Measurements from ENCODE around the gene TCL1A.
"Not testable (repeated sequence)": the region's sequence is repeated elsewhere in the genome, so short reads cannot be mapped to it uniquely, and the experiment has no call there.

TCL1A gene

GRCh38 chr14:95730126-95730525 is 16.2 kb upstream of the TCL1A start:
- Histone ChIP-seq H3K4me2 (ENCODE audit: insufficient read depth, low read length, poor library complexity, severe bottlenecking) (no peak overlapping the region), H3K9me3 (replicated peaks in 1 of 2; ENCODE audit: control insufficient read depth in 2 of 2, insufficient read depth in 1 of 2, low read depth in 1 of 2, low read length in 2 of 2) (no peaks in the 10 kb centered on the region), H2AK5ac (ENCODE audit: low read depth, low read length) (no peak overlapping the region), H2BK15ac (ENCODE audit: low read length) (no peak overlapping the region), H3K27ac (replicated peaks; ENCODE audit: low read length) (no peak overlapping the region), H2AFZ (ENCODE audit: low read length) (no peak overlapping the region), H3K27me3 (ENCODE audit: control insufficient read depth in 3 of 3, insufficient read depth in 3 of 3, low read depth in 1 of 3, low read length in 3 of 3) (no peaks in the 10 kb centered on the region), H3K4ac (ENCODE audit: low read length) (no peak overlapping the region), H3K4me1 (ENCODE audit: control insufficient read depth in 2 of 2, insufficient read depth in 1 of 2, low read depth in 1 of 2, low read length in 2 of 2) (no peaks in the 10 kb centered on the region), H3K23ac (ENCODE audit: low read depth, low read length, poor library complexity) (no peak overlapping the region), H2BK5ac (ENCODE audit: low read length) (no peak overlapping the region), H2BK120ac (ENCODE audit: low read depth, low read length) (no peak overlapping the region), H4K8ac (ENCODE audit: low read depth, low read length) (no peak overlapping the region), H2BK12ac (ENCODE audit: low read length) (no peak overlapping the region), H3K36me3 (replicated peaks in 1 of 2; ENCODE audit: control insufficient read depth in 2 of 2, insufficient read depth in 2 of 2, low read length in 2 of 2) (no peaks in the 10 kb centered on the region), H3K79me1 (ENCODE audit: low read depth, low read length) (no peaks in the 10 kb centered on the region), H3K4me3 (ENCODE audit: low read length in 2 of 2) (no peak overlapping the region), H3K18ac (ENCODE audit: low read length) (no peak overlapping the region), H4K91ac (ENCODE audit: low read depth, low read length, poor library complexity) (no peak overlapping the region), H3K9ac (ENCODE audit: low read depth, low read length, poor library complexity) (no peak overlapping the region), H3K14ac (ENCODE audit: low read length) (no peak overlapping the region)
- 100% methylated on average over 2 of the region's 5 CpGs; no CpG with 5 or more reads in 1 of the 2 donors for WGBS, 2 donors (ENCODE audit: extremely low coverage in 2 of 2, insufficient read length in 2 of 2, insufficient replicate concordance in 1 of 2)
- DNase-seq (ENCODE audit: low spot score): no peak

DNA sequence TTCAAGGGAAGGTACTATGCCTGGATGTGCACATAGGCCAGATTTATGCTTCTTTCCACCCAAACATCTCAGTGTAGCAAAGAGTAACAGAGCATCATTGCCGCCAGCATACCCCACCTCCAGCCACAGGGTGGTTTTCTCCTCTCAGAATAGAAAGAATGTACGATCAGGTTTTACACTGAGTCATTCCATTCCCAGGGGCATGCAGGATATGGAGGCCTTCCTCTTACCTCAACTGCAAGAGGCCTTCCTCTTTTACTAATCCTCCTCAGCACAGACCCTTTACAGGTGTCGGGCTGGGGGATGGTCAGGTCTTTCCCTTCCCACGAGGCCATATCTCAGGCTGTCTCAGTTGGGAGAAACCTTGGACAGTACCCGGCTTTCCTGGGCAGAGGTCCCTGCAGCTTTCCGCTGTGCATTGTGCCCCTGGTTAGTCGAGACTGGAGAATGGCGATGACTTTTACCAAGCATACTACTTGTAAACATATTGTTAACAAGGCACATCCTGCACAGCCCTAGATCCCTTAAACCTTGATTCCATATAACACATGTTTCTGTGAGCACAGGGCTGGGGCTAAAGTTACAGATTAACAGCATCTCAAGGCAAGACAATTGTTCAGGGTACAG is 15.6 kb upstream of the TCL1A start:
- not testable (repeated sequence) for H2AK5ac ChIP-seq (ENCODE audit: low read depth, low read length); H3K27ac ChIP-seq (replicated peaks; ENCODE audit: low read length); H2BK12ac ChIP-seq (ENCODE audit: low read length); H3K4me3 ChIP-seq (ENCODE audit: low read length in 2 of 2); H3K36me3 ChIP-seq (replicated peaks in 1 of 2; ENCODE audit: control insufficient read depth in 2 of 2, insufficient read depth in 2 of 2, low read length in 2 of 2); H3K9me3 ChIP-seq (replicated peaks in 1 of 2; ENCODE audit: control insufficient read depth in 2 of 2, insufficient read depth in 1 of 2, low read depth in 1 of 2, low read length in 2 of 2); H2BK15ac ChIP-seq (ENCODE audit: low read length); H3K27me3 ChIP-seq (ENCODE audit: control insufficient read depth in 3 of 3, insufficient read depth in 3 of 3, low read depth in 1 of 3, low read length in 3 of 3); H3K4me1 ChIP-seq (ENCODE audit: control insufficient read depth in 2 of 2, insufficient read depth in 1 of 2, low read depth in 1 of 2, low read length in 2 of 2); H3K9ac ChIP-seq (ENCODE audit: low read depth, low read length, poor library complexity); DNase-seq (ENCODE audit: low spot score); H2AFZ ChIP-seq (ENCODE audit: low read length); H3K4ac ChIP-seq (ENCODE audit: low read length); H2BK5ac ChIP-seq (ENCODE audit: low read length); H3K79me1 ChIP-seq (ENCODE audit: low read depth, low read length); H2BK120ac ChIP-seq (ENCODE audit: low read depth, low read length); H4K91ac ChIP-seq (ENCODE audit: low read depth, low read length, poor library complexity); H3K4me2 ChIP-seq (ENCODE audit: insufficient read depth, low read length, poor library complexity, severe bottlenecking); H3K18ac ChIP-seq (ENCODE audit: low read length); H4K8ac ChIP-seq (ENCODE audit: low read depth, low read length); H3K23ac ChIP-seq (ENCODE audit: low read depth, low read length, poor library complexity); H3K14ac ChIP-seq (ENCODE audit: low read length)
- no CpG with 5 or more reads among the region's 8 CpGs for WGBS, 2 donors (ENCODE audit: extremely low coverage in 2 of 2, insufficient read length in 2 of 2, insufficient replicate concordance in 1 of 2)

DNA sequence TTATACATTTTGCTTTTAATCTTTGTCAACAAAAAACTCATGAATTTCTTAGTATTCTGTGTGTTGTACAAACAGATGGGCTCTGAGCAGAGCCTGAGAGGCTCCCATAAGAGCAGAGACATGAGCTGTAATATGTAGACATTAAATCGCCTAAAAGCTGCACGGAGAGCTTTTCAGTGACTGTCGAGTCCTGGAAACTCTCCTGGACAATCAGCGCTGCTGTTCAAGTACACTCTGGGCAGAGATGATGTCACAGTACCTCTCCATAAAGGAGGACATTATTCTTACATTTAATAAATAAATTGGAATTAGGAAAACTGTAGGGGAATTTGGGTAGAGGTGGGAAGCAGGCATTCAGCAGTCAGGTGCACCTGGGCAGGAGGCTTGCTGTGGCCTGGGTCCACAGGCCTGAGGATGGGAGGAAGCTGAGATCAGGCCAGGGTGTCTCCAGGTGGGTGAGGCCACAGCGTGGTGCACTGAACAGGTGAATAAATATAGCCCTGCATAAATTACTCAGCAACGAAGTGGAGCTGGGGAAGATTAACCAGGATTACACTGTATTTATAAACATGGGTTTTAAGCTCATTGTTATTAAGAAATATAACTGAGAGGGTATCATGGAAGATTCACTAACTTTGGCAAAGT is 13.3 kb upstream of the TCL1A start:
- no peaks in the 10 kb centered on the region for H3K79me1 ChIP-seq (ENCODE audit: low read depth, low read length)
- no peak overlapping the region for H4K91ac ChIP-seq (ENCODE audit: low read depth, low read length, poor library complexity)
- H3K36me3 ChIP-seq (replicated peaks in 1 of 2; ENCODE audit: control insufficient read depth in 2 of 2, insufficient read depth in 2 of 2, low read length in 2 of 2): no peaks in the 10 kb centered on the region
- H3K9ac ChIP-seq (ENCODE audit: low read depth, low read length, poor library complexity): no peak overlapping the region
- WGBS, 2 donors (ENCODE audit: extremely low coverage in 2 of 2, insufficient read length in 2 of 2, insufficient replicate concordance in 1 of 2): no CpG with 5 or more reads among the region's 6 CpGs
- H3K27me3 ChIP-seq (ENCODE audit: control insufficient read depth in 3 of 3, insufficient read depth in 3 of 3, low read depth in 1 of 3, low read length in 3 of 3): no peaks in the 10 kb centered on the region
- H2BK15ac ChIP-seq (ENCODE audit: low read length): no peak overlapping the region
- no peak for DNase-seq (ENCODE audit: low spot score)
- no peak overlapping the region for H3K4me3 ChIP-seq (ENCODE audit: low read length in 2 of 2)
- H3K4ac ChIP-seq (ENCODE audit: low read length): no peak overlapping the region
- no peak overlapping the region for H2BK5ac ChIP-seq (ENCODE audit: low read length)
- no peak overlapping the region for H2BK12ac ChIP-seq (ENCODE audit: low read length)
- no peak overlapping the region for H3K14ac ChIP-seq (ENCODE audit: low read length)
- H4K8ac ChIP-seq (ENCODE audit: low read depth, low read length): no peak overlapping the region
- no peak overlapping the region for H2AK5ac ChIP-seq (ENCODE audit: low read depth, low read length)
- H3K27ac ChIP-seq (replicated peaks; ENCODE audit: low read length): no peak overlapping the region
- no peaks in the 10 kb centered on the region for H3K4me1 ChIP-seq (ENCODE audit: control insufficient read depth in 2 of 2, insufficient read depth in 1 of 2, low read depth in 1 of 2, low read length in 2 of 2)
- H3K4me2 ChIP-seq (ENCODE audit: insufficient read depth, low read length, poor library complexity, severe bottlenecking): no peak overlapping the region
- no peak overlapping the region for H2AFZ ChIP-seq (ENCODE audit: low read length)
- H3K9me3 ChIP-seq (replicated peaks in 1 of 2; ENCODE audit: control insufficient read depth in 2 of 2, insufficient read depth in 1 of 2, low read depth in 1 of 2, low read length in 2 of 2): no peaks in the 10 kb centered on the region
- no peak overlapping the region for H3K23ac ChIP-seq (ENCODE audit: low read depth, low read length, poor library complexity)
- H2BK120ac ChIP-seq (ENCODE audit: low read depth, low read length): no peak overlapping the region
- no peak overlapping the region for H3K18ac ChIP-seq (ENCODE audit: low read length)

DNA sequence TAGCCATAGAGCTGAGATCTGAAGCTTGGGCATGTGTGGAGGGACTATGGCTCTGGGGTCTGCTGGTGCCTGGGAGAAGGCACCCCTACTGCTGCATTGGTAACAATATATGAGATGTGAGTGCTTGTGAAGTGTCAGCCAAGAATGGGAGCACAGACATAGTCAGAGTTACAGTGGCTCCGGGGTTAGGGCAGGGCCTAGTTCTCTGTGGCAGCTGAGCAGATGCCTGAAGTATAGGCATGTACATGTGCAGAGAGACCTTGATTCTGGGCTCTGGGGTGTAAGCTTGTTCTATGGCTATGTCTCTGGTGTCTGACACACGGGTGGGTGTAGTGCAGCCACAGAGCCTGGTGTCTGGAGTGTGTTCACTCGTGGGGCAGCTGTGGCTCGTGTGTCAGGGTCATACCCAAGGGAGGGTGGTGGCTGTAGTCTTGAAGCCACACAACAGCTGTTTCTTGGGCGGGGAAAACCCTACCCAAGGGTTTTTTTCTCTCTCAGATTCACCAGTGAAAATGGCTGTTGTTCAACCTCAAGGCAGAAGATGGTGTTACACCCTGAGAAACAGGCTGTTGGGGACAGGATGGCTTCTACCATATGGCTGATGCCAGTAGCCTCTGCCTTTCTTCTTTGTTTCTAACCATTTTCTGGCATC is 11.9 kb upstream of the TCL1A start:
- H3K14ac ChIP-seq (ENCODE audit: low read length): no peak overlapping the region
- H3K4me2 ChIP-seq (ENCODE audit: insufficient read depth, low read length, poor library complexity, severe bottlenecking): no peak overlapping the region
- no peak overlapping the region for H4K8ac ChIP-seq (ENCODE audit: low read depth, low read length)
- no peak overlapping the region for H2BK120ac ChIP-seq (ENCODE audit: low read depth, low read length)
- H3K18ac ChIP-seq (ENCODE audit: low read length): no peak overlapping the region
- H2BK12ac ChIP-seq (ENCODE audit: low read length): no peak overlapping the region
- H3K4me1 ChIP-seq (ENCODE audit: control insufficient read depth in 2 of 2, insufficient read depth in 1 of 2, low read depth in 1 of 2, low read length in 2 of 2): no peaks in the 10 kb centered on the region
- H4K91ac ChIP-seq (ENCODE audit: low read depth, low read length, poor library complexity): no peak overlapping the region
- no peak overlapping the region for H3K9ac ChIP-seq (ENCODE audit: low read depth, low read length, poor library complexity)
- no peak overlapping the region for H3K23ac ChIP-seq (ENCODE audit: low read depth, low read length, poor library complexity)
- DNase-seq (ENCODE audit: low spot score): no peak
- H3K9me3 ChIP-seq (replicated peaks in 1 of 2; ENCODE audit: control insufficient read depth in 2 of 2, insufficient read depth in 1 of 2, low read depth in 1 of 2, low read length in 2 of 2): no peaks in the 10 kb centered on the region
- H2AK5ac ChIP-seq (ENCODE audit: low read depth, low read length): no peak overlapping the region
- WGBS, 2 donors (ENCODE audit: extremely low coverage in 2 of 2, insufficient read length in 2 of 2, insufficient replicate concordance in 1 of 2): no CpG with 5 or more reads among the region's 5 CpGs
- no peak overlapping the region for H2BK5ac ChIP-seq (ENCODE audit: low read length)
- no peaks in the 10 kb centered on the region for H3K79me1 ChIP-seq (ENCODE audit: low read depth, low read length)
- H3K4ac ChIP-seq (ENCODE audit: low read length): no peak overlapping the region
- no peak overlapping the region for H3K27ac ChIP-seq (replicated peaks; ENCODE audit: low read length)
- H3K27me3 ChIP-seq (ENCODE audit: control insufficient read depth in 3 of 3, insufficient read depth in 3 of 3, low read depth in 1 of 3, low read length in 3 of 3): no peaks in the 10 kb centered on the region
- no peak overlapping the region for H2BK15ac ChIP-seq (ENCODE audit: low read length)
- H3K4me3 ChIP-seq (ENCODE audit: low read length in 2 of 2): no peak overlapping the region
- no peak overlapping the region for H2AFZ ChIP-seq (ENCODE audit: low read length)
- no peaks in the 10 kb centered on the region for H3K36me3 ChIP-seq (replicated peaks in 1 of 2; ENCODE audit: control insufficient read depth in 2 of 2, insufficient read depth in 2 of 2, low read length in 2 of 2)

Measured in neuronal stem cell (in vitro differentiated cells).